Measurements from ENCODE around the gene ROGDI.
A peak's percentile ranks its signal among the peaks of the same experiment; 100 is the strongest.
"Not testable (repeated sequence)": the region's sequence is repeated elsewhere in the genome, so short reads cannot be mapped to it uniquely, and the experiment has no call there.

The ROGDI gene

GRCh38 chr16:4790261-4790660 is 12.2 kb downstream of the ROGDI start:
- DNase-seq: no peak

- no peak for DNase-seq
Measured at GRCh38 chr16:4788910-4789309, 13.5 kb downstream of the ROGDI start.

GRCh38 chr16:4788489-4788889 is 13.9 kb downstream of the ROGDI start:
- DNase-seq: no peak

GRCh38 chr16:4787627-4788482 is 14.6 kb downstream of the ROGDI start, which contains the start of gene SEPTIN12:
Gene SEPTIN12 (minus strand): TSS chr16:4788345. CDS start chr16:4787645, 700 bp downstream.
- no peak for DNase-seq

- no peak for DNase-seq
Measured at GRCh38 chr16:4787068-4787467, 15.4 kb downstream of the ROGDI start.

- no peak for DNase-seq
Measured at GRCh38 chr16:4785758-4786433, 16.5 kb downstream of the ROGDI start.

GRCh38 chr16:4784444-4784987 is 17.9 kb downstream of the ROGDI start:
- not testable (repeated sequence) for DNase-seq

- no peak for DNase-seq
Measured at GRCh38 chr16:4783951-4784336, 18.5 kb downstream of the ROGDI start.

- DNase-seq: no peak
Measured at GRCh38 chr16:4783251-4783950, 19.0 kb downstream of the ROGDI start.

- DNase-seq: no peak
Measured at GRCh38 chr16:4780235-4780634, 22.2 kb downstream of the ROGDI start.

- no peak for DNase-seq
Measured at GRCh38 chr16:4778050-4778392, 24.4 kb downstream of the ROGDI start.

- DNase-seq: no peak
Measured at GRCh38 chr16:4777339-4778049, 24.9 kb downstream of the ROGDI start.

- DNase-seq: no peak
Measured at GRCh38 chr16:4776141-4776705, 26.2 kb downstream of the ROGDI start.

- no peak for DNase-seq
Measured at GRCh38 chr16:4775005-4775404, 27.4 kb downstream of the ROGDI start.

- no peak for DNase-seq
Measured at GRCh38 chr16:4772351-4772750, 30.1 kb downstream of the ROGDI start.

GRCh38 chr16:4771646-4772045 is 30.8 kb downstream of the ROGDI start:
- no peak for DNase-seq

- DNase-seq: no peak
Measured at GRCh38 chr16:4769306-4769638, 33.2 kb downstream of the ROGDI start.

- peak; percentile 94 for DNase-seq
Measured at GRCh38 chr16:4768549-4769305, 33.7 kb downstream of the ROGDI start.

- DNase-seq: no peak
Measured at GRCh38 chr16:4767872-4768548, 34.4 kb downstream of the ROGDI start.

GRCh38 chr16:4766875-4767628 is 35.4 kb downstream of the ROGDI start, which contains the start of gene ZNF500:
Gene ZNF500 (minus strand): TSS chr16:4767162. CDS start chr16:4765978, 1,184 bp downstream.
- DNase-seq: peak; percentile 94

Measured in NCI-H2107 (cell line).